KOPT-K1 (cell line): ENCODE results near the gene PDPR.
"Not testable (repeated sequence)": the region's sequence is repeated elsewhere in the genome, so short reads cannot be mapped to it uniquely, and the experiment has no call there.

Experiments used
- H3K27ac ChIP-seq: fragments of 200-600 bp; sonication (generic); 2 replicates; pipeline ENCODE4 v1.5.1; 2016; ENCODE audit warnings: antibody characterized with exemption, mild to moderate bottlenecking, low read depth, low read length; ENCODE audit not compliant: poor library complexity, severe bottlenecking
- H3K36me3 ChIP-seq: fragments of 200-600 bp; sonication (generic); 2 replicates; pipeline ENCODE4 v1.5.1; 2017; ENCODE audit warnings: antibody characterized with exemption, mild to moderate bottlenecking, low read length, moderate library complexity; ENCODE audit not compliant: insufficient read depth
- H3K9me3 ChIP-seq: fragments of 200-600 bp; sonication (generic); 2 replicates; pipeline ENCODE4 v1.5.1; 2017; ENCODE audit warnings: antibody characterized with exemption, low read length, mild to moderate bottlenecking; ENCODE audit not compliant: insufficient read depth, poor library complexity, severe bottlenecking

The PDPR gene

DNA sequence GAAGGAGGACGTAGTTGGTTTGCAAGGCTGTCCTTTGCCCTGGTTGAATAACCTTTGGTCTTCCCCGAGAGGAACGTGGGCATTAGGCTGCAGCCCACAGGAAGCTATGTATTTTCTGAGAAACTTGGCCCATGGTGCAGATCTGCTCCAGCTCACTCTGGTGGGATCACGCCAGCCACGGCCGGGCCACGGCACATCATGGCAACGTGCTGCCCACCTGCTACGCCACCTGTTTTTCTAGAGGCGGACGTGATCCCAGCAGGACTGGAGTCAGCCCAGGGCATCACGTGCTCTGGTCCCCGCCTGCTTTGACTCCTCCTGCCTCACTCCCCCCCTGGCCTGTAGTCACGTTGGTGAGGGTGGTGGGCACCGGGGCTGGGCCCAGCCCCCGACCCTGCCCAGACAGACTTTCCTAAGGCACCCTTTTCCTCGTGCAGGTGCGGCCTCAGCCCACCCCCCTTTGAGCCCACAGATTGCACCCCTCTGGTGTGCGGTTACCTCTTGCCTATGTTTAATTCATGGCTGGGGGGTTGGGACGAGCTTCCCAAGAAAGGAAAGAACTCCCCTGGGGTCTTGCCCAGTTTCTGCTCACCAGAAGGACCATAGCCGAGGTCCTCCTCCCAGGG lies 59.2 kb downstream of the PDPR start, which contains the start of gene CLEC18C:
TSS of gene CLEC18C (plus strand) at position 576 of the 626 bp plus-strand sequence. CDS start 492 bp downstream, outside the sequence.
- H3K27ac ChIP-seq, H3K9me3 ChIP-seq, H3K36me3 ChIP-seq: not testable (repeated sequence)

GRCh38 chr16:70173916-70174315 lies 59.8 kb downstream of the PDPR start:
- H3K9me3 ChIP-seq, H3K36me3 ChIP-seq, H3K27ac ChIP-seq: not testable (repeated sequence)

GRCh38 chr16:70174387-70174932 lies 60.3 kb downstream of the PDPR start:
- H3K36me3 ChIP-seq, H3K27ac ChIP-seq, H3K9me3 ChIP-seq: not testable (repeated sequence)

- not testable (repeated sequence) for H3K36me3 ChIP-seq, H3K27ac ChIP-seq, H3K9me3 ChIP-seq
Observed at GRCh38 chr16:70187858-70188607, 73.9 kb downstream of the PDPR start.

GRCh38 chr16:70188608-70188915 lies 74.4 kb downstream of the PDPR start:
- H3K27ac ChIP-seq, H3K9me3 ChIP-seq, H3K36me3 ChIP-seq: not testable (repeated sequence)

DNA sequence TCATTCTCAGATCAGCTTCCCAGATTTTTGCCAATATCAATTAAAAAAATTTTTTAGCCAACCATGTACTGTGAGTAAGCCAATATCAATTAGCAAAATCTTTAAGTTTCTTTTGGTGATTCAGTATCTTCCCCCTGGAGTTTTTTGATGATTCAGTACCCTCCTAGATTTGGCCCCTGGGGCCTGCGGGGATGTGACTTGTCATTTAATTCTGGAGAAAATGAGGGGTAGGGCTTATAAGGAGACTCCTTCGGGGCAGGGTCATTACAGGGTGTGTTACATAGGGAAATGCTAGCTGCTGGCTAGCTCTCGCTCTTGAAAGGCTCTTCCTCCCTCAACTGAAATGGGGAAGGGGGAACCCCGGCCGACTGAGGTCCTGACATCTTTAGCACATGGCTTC lies 76.4 kb downstream of the PDPR start:
- H3K9me3 ChIP-seq, H3K27ac ChIP-seq, H3K36me3 ChIP-seq: not testable (repeated sequence)

GRCh38 chr16:70196683-70197300 lies 82.7 kb downstream of the PDPR start:
- H3K27ac ChIP-seq, H3K9me3 ChIP-seq, H3K36me3 ChIP-seq: not testable (repeated sequence)

DNA sequence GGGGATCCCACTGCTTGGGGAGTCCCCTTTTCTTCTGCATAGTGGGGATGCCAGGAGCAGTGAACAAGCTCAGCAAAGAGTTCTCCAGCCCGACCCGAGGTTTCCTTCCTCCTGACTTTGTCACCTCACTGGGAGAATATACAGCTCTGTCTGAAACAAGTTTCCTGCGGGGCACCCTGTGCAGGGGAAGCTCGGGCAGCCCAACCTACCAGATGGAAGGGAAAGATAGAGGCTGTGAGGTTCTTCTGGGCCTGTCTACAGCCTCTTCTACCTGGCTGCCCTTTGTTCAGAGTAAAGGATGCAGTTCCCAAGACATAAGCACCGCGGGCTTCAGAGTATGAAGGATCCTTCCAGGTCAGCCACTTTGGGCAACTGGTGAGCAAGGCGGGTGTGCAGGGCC lies 83.5 kb downstream of the PDPR start:
- H3K9me3 ChIP-seq, H3K36me3 ChIP-seq, H3K27ac ChIP-seq: not testable (repeated sequence)

GRCh38 chr16:70198230-70198629 lies 84.1 kb downstream of the PDPR start:
- H3K9me3 ChIP-seq, result not testable (repeated sequence)

DNA sequence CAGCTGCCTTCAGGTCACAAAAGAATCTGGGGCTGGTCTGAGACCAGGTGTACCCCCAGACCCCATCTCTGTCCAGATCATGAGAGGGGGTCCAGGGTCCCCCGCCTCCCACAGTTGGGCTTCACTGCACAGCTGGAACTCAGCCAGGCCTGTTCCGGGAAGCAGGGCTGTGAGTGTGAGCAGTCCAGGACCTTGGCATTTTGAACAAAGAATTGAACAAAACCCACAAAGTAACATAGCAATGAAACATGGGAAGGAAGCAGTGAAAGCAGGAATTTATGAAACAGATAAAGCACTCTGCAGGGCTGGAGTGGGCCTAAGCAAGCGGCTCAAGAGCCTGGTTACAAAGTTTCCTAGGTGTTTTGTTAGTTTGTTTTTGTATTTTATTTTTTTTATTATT lies 84.5 kb downstream of the PDPR start:
- H3K9me3 ChIP-seq, H3K36me3 ChIP-seq, H3K27ac ChIP-seq: not testable (repeated sequence)

More at GRCh38 chr16:70198230-70198629, 84.1 kb downstream of the PDPR start:
- H3K27ac ChIP-seq, H3K36me3 ChIP-seq: not testable (repeated sequence)

- H3K36me3 ChIP-seq, H3K9me3 ChIP-seq, H3K27ac ChIP-seq: not testable (repeated sequence)
Observed at GRCh38 chr16:70199170-70199569, 85.0 kb downstream of the PDPR start.

- not testable (repeated sequence) for H3K9me3 ChIP-seq, H3K36me3 ChIP-seq
Observed at GRCh38 chr16:70200063-70200462, 85.9 kb downstream of the PDPR start.

GRCh38 chr16:70203508-70203907 lies 89.4 kb downstream of the PDPR start:
- H3K36me3 ChIP-seq, H3K9me3 ChIP-seq, H3K27ac ChIP-seq: not testable (repeated sequence)

More at GRCh38 chr16:70200063-70200462, 85.9 kb downstream of the PDPR start:
- H3K27ac ChIP-seq, result not testable (repeated sequence)

DNA sequence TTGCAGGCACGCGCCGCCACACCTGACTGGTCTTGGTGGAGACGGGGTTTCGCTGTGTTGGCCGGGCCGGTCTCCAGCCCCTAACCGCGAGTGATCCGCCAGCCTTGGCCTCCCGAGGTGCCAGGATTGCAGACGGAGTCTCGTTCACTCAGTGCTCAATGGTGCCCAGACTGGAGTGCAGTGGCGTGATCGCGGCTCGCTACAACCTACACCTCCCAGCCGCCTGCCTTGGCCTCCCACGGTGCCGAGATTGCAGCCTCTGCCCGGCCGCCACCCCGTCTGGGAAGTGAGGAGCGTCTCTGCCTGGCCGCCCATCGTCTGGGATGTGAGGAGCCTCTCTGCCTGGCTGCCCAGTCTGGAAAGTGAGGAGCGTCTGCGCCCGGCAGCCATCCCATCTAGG lies 89.9 kb downstream of the PDPR start:
- H3K9me3 ChIP-seq, H3K36me3 ChIP-seq, H3K27ac ChIP-seq: not testable (repeated sequence)

DNA sequence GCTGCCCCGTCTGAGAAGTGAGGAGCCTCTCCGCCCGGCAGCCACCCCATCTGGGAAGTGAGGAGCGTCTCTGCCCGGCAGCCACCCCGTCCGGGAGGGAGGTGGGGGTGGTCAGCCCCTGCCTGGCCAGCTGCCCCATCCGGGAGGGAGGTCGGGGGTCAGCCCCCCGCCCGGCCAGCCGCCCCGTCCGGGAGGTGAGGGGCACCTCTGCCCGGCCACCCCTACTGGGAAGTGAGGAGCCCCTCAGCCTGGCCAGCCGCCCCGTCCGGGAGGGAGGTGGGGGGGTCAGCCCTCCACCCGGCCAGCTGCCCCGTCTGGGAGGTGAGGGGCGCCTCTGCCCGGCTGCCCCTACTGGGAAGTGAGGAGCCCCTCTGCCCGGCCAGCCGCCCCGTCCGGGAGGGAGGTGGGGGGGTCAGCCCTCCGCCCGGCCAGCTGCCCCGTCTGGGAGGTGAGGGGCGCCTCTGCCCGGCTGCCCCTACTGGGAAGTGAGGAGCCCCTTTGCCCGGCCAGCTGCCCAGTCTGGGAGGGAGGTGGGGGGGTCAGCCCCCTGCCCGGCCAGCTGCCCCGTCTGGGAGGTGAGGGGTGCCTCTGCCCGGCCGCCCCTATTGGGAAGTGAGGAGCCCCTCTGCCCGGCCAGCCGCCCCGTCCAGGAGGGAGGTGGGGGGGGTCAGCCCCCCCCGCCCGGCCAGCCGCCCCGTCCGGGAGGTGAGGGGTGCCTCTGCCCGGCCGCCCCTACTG lies 90.7 kb downstream of the PDPR start:
- H3K36me3 ChIP-seq, H3K27ac ChIP-seq, H3K9me3 ChIP-seq: not testable (repeated sequence)
